HepG2 (cell line): ENCODE data around the gene MTUS2. TPM values are rescaled to one million over a fixed set of nuclear protein-coding genes. Genes with fewer than 3 reads are reported as not detected.
"Not testable (repeated sequence)": the region's sequence is repeated elsewhere in the genome, so short reads cannot be mapped to it uniquely, and the experiment has no call there.

Experiments
- ATAC-seq: fragments of 200-7000 bp; cut with Tn5 transposase; 3 replicates; pipeline ENCODE4 v1.9.1; 2020; ENCODE audit warnings: mild to moderate bottlenecking, moderate library complexity
- BruUV-seq: library from RNA; stranded (reverse); fragments of 400-500 nt; replicated peaks from 2 replicates; lab custom pipeline; 2021; lab: Mats Ljungman, UMichigan
- CTCF ChIA-PET: fragments of 300-600 bp; formaldehyde crosslinking; extraction: SDS; loops from one replicate; lab custom pipeline; 2021; ENCODE audit warnings: low total read pairs, inconsistent platforms, low intra/inter-chr PET ratio; lab: Yijun Ruan, JAX
- POLR2A ChIA-PET: fragments of 350-600 bp; sonication (Branson Sonifier 250); formaldehyde crosslinking; loops from one replicate; lab custom pipeline; 2020; ENCODE audit warnings: antibody characterized with exemption, inconsistent platforms; lab: Yijun Ruan, JAX
- DNase-seq: peaks from one replicate; pipeline ENCODE4 v3.0.0-alpha.2; 2015; ENCODE audit warnings: low spot score
- FAIRE-seq: peaks from 3 replicates; lab custom pipeline; 2011; peaks lifted over from hg19 to GRCh38; lab: Jason Lieb, UNC
- H2AFZ ChIP-seq: one replicate; pipeline ENCODE4 v1.6.1; 2011; ENCODE audit warnings: low read length, inconsistent platforms
- H3K27ac ChIP-seq: fragments of 300-600 bp; 3 replicates; pipeline ENCODE4 v1.8.0; 2011; ENCODE audit warnings: mixed run types, mild to moderate bottlenecking, mixed read lengths, low read length, inconsistent platforms; ENCODE audit not compliant: insufficient read depth; ENCODE audit errors: extremely low read length
- H3K27me3 ChIP-seq, 2 experiments: fragments of 200-600 bp in 1 of 2; 2 replicates in 1 of 2; 3 replicates in 1 of 2; pipeline versions ENCODE4 v1.6.0 to v1.8.0; 2011; ENCODE audit warnings: low read length in 2 of 2, mild to moderate bottlenecking in 2 of 2, moderate library complexity in 2 of 2, inconsistent platforms in 1 of 2; ENCODE audit not compliant: insufficient read depth in 2 of 2, control insufficient read depth in 1 of 2
- H3K36me3 ChIP-seq, 2 experiments: fragments of 200-600 bp in 1 of 2; replicated peaks in 1 of 2; 2 replicates in 1 of 2; 3 replicates in 1 of 2; pipeline versions ENCODE4 v1.5.1 to v1.8.0; 2011; ENCODE audit warnings: low read length in 2 of 2, inconsistent platforms in 1 of 2; ENCODE audit not compliant: insufficient read depth in 2 of 2, control insufficient read depth in 1 of 2
- H3K4me1 ChIP-seq: 2 replicates; pipeline ENCODE4 v1.5.1; 2012; ENCODE audit warnings: low read length, inconsistent platforms; ENCODE audit not compliant: insufficient read depth
- H3K4me2 ChIP-seq: 2 replicates; pipeline ENCODE4 v1.6.0; 2011; ENCODE audit warnings: low read depth, low read length, inconsistent platforms
- H3K4me3 ChIP-seq, 3 experiments: fragments of 200-600 bp in 1 of 3; sonication (generic), shearing (Covaris generic) in 1 of 3; replicated peaks in 1 of 3; 2 replicates each; pipeline ENCODE4 v1.5.1; 2011 to 2016; ENCODE audit warnings: low read length in 3 of 3, inconsistent platforms in 2 of 3, low read depth in 2 of 3, mild to moderate bottlenecking in 2 of 3, control low read depth in 1 of 3, mixed read lengths in 1 of 3; ENCODE audit not compliant: insufficient read depth in 1 of 3
- H3K79me2 ChIP-seq: one replicate; pipeline ENCODE4 v1.6.1; 2011; ENCODE audit warnings: low read length, inconsistent platforms; ENCODE audit not compliant: insufficient read depth
- H3K9ac ChIP-seq: 2 replicates; pipeline ENCODE4 v1.6.0; 2011; ENCODE audit warnings: mild to moderate bottlenecking, low read depth, low read length, inconsistent platforms; ENCODE audit not compliant: insufficient read depth
- H3K9me3 ChIP-seq: 2 replicates; pipeline ENCODE4 v1.5.1; 2012; ENCODE audit warnings: mild to moderate bottlenecking, low read length
- H4K20me1 ChIP-seq: 2 replicates; pipeline ENCODE4 v1.6.0; 2011; ENCODE audit warnings: inconsistent platforms, mild to moderate bottlenecking, low read length, moderate library complexity; ENCODE audit not compliant: insufficient read depth
- HNRNPH1 ChIP-seq: fragments of 200-400 bp; formaldehyde crosslinking; optimal IDR thresholded peaks from 2 replicates; pipeline ENCODE3; 2017; ENCODE audit warnings: mild to moderate bottlenecking, low read depth, low read length
- NFIC ChIP-seq: IDR thresholded peaks from 2 replicates; pipeline ENCODE4 v1.6.1; 2012; ENCODE audit warnings: mild to moderate bottlenecking, low read length, inconsistent platforms
- ZNF737 ChIP-seq: sonication (generic); formaldehyde crosslinking; IDR thresholded peaks from 2 replicates; pipeline ENCODE4 v1.5.0; 2020; ENCODE audit warnings: missing genetic modification reagents, mild to moderate bottlenecking, borderline replicate concordance
- ZNF841 ChIP-seq: sonication (generic); formaldehyde crosslinking; IDR thresholded peaks from 2 replicates; pipeline ENCODE4 v1.8.1; 2023; ENCODE audit warnings: missing genetic modification reagents, borderline replicate concordance
- WGBS: methylation state at CpG from one replicate; pipeline ENCODE4 v1.1.6; 2017; ENCODE audit warnings: low lambda C conversion rate; 5-methylcytosine and 5-hydroxymethylcytosine counted together
- in situ Hi-C: cut with HindIII; loops from 2 replicates; pipeline ENCODE4 v1.10.0; 2017; ENCODE audit warnings: low pct_unique_long_range_greater_than_20kb; ENCODE audit not compliant: extremely low pct_ligation_motif_present
- intact Hi-C: fragments of 100-400 bp; cut with micrococcal nuclease; formaldehyde crosslinking; loops from one replicate; pipeline ENCODE4 v1.10.0; 2022; ENCODE audit not compliant: unreplicated experiment
- polyA plus RNA-seq, 8 experiments: library from polyadenylated mRNA; depleted of rRNA in 3 of 8; stranded (reverse) in 7 of 8; unstranded in 1 of 8; fragments of >200 nt; fragmentation: Illumina TruSeq in 4 of 8; extraction: Trizol in 4 of 8; gene quantifications; 2 replicates each; pipeline versions ENCODE4 v1.2.1 to v1.2.3, GENCODE V29; 2011 to 2016; ENCODE audit warnings: low read depth in 4 of 8, missing spikeins in 1 of 8, mixed read lengths in 1 of 8; ENCODE audit not compliant: insufficient read depth in 1 of 8
- total RNA-seq, 5 experiments: library from RNA; depleted of rRNA; stranded (reverse); fragments of >200 nt; fragmentation: Illumina TruSeq; extraction: Trizol; gene quantifications; 2 replicates each; pipeline ENCODE4 v1.2.3, GENCODE V29; 2016; ENCODE audit warnings: low read depth in 1 of 5
- TF ChIP-seq, protein P1 (sequence below): sonication (generic); formaldehyde crosslinking; IDR thresholded peaks from 2 replicates; pipeline ENCODE4 v1.5.0; 2020; ENCODE audit warnings: mild to moderate bottlenecking, missing genetic modification reagents

MTUS2 gene
- total and polyA plus RNA-seq, 2 of the 13 experiments (the other 11 are each of a cell fraction or from before 2014, with no cell fraction given), result not detected

DNA sequence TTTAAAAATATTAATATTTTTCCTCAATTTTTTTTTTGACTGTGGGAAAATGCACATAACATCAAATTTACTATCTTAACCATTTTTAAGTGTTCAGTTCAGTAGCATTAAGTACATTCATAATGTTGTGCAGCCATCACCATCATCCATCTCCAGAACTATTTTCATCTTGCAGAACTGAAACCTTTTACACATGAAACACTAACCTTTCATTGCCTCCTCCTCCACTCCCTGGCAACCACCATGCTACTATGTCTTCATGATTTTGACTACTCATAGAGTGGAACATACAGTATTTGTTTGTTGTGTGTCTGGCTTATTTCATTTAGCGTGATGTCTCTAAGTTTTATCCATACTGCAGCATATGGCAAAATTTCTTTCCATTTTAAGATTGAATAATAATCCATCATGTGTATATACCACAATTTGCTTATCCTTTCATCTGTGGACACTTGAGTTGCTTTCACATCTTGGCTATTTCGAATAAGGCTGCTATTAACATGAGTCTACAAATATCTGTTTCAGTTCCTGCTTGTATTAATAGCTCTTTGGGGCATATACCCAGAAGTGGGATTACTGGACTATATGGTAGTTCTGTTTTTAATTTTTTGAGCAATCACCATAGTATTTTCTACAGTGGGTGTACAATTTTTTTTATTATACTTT is 376.4 kb downstream of the MTUS2 start:
- ChIA-PET CTCF (no interaction called here), POLR2A (no interaction called here)
- peaks cover 66% of the 10 kb centered on the region for H3K9me3 ChIP-seq
- H4K20me1 ChIP-seq, result no peaks in the 10 kb centered on the region
- FAIRE-seq, result no peak
- H3K4me1 ChIP-seq, result no peaks in the 10 kb centered on the region
- H3K36me3 ChIP-seq, result no peaks in the 10 kb centered on the region
- no peak overlapping the region for H3K4me2 ChIP-seq
- in situ Hi-C loops (no loop called here), intact Hi-C loops (no loop called here)
- no peak for DNase-seq
- ATAC-seq, result no peak
- no peak overlapping the region for H3K4me3 ChIP-seq
- no peak overlapping the region for H3K27ac ChIP-seq
- 11% methylated on average over 2 of the region's 2 CpGs for WGBS
- H3K9ac ChIP-seq, result no peak overlapping the region
- no peaks in the 10 kb centered on the region for H3K27me3 ChIP-seq
- TF ChIP-seq HNRNPH1, result no peak
- TF ChIP-seq, protein P1, sequence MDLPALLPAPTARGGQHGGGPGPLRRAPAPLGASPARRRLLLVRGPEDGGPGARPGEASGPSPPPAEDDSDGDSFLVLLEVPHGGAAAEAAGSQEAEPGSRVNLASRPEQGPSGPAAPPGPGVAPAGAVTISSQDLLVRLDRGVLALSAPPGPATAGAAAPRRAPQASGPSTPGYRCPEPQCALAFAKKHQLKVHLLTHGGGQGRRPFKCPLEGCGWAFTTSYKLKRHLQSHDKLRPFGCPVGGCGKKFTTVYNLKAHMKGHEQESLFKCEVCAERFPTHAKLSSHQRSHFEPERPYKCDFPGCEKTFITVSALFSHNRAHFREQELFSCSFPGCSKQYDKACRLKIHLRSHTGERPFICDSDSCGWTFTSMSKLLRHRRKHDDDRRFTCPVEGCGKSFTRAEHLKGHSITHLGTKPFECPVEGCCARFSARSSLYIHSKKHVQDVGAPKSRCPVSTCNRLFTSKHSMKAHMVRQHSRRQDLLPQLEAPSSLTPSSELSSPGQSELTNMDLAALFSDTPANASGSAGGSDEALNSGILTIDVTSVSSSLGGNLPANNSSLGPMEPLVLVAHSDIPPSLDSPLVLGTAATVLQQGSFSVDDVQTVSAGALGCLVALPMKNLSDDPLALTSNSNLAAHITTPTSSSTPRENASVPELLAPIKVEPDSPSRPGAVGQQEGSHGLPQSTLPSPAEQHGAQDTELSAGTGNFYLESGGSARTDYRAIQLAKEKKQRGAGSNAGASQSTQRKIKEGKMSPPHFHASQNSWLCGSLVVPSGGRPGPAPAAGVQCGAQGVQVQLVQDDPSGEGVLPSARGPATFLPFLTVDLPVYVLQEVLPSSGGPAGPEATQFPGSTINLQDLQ, result no peak
- no peak for TF ChIP-seq ZNF841 (CRISPR knock-in tag)
- no peak for TF ChIP-seq ZNF737 (CRISPR knock-in tag)
- TF ChIP-seq NFIC, result no peak
- H2AFZ ChIP-seq, result no peak overlapping the region
- BruUV-seq, result no TSS peak
- H3K79me2 ChIP-seq, result no peaks in the 10 kb centered on the region

DNA sequence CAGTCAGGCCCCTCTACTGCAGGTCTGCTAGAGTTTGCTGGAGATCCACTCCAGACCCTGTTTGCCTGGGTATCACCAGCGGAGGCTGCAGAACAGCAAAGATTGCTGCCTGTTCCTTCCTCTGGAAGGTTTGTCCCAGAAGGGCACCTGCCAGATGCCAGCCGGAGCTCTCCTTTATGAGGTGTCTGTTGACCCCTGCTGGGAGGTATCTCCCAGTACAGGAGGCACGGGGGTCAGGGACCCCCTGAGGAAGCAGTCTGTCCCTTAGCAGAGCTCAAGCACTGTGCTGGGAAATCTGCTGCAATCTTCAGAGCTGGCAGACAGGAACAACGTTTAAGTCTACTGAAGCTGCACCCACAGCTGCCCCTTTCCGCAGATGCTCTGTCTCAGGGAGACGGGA is 382.6 kb downstream of the MTUS2 start:
- in situ Hi-C loops, H3K27ac ChIP-seq, BruUV-seq, CTCF ChIA-PET, H3K79me2 ChIP-seq, ATAC-seq, intact Hi-C loops, H3K4me3 ChIP-seq, H3K4me2 ChIP-seq, H3K27me3 ChIP-seq, POLR2A ChIA-PET, H2AFZ ChIP-seq, H3K4me1 ChIP-seq, FAIRE-seq, H4K20me1 ChIP-seq, H3K36me3 ChIP-seq, H3K9ac ChIP-seq, DNase-seq: not testable (repeated sequence)
- 50% methylated on average over 2 of the region's 6 CpGs for whole genome bisulfite sequencing
- H3K9me3 ChIP-seq, result peaks cover 87% of the 10 kb centered on the region
